B cell (primary cell): Measurements from ENCODE around the gene IRF2BP1.

ENCODE experiments used
- CTCF ChIP-seq: fragments of 200-600 bp; IDR thresholded peaks from one replicate; pipeline ENCODE4 v1.8.0; 2022; ENCODE audit warnings: antibody characterized with exemption, mild to moderate bottlenecking
- EZH2 ChIP-seq: IDR thresholded peaks from 2 replicates; pipeline ENCODE4 v1.6.1; 2012; ENCODE audit warnings: borderline replicate concordance, low read depth, mild to moderate bottlenecking, moderate library complexity, low read length; ENCODE audit not compliant: insufficient read depth, poor library complexity, severe bottlenecking

- no peak for TF ChIP-seq CTCF
- no peak for TF ChIP-seq EZH2
Observed at GRCh38 chr19:45899253-45899652, 13.3 kb upstream of the IRF2BP1 start.
